HG03139 (cell line): ENCODE results near the gene NELFE.
A peak's percentile ranks its signal among the peaks of the same experiment; 100 is the strongest.
"Not testable (repeated sequence)": the region's sequence is repeated elsewhere in the genome, so short reads cannot be mapped to it uniquely, and the experiment has no call there.

Source experiments
- ATAC-seq: cut with Tn5 transposase; IDR thresholded peaks from one replicate; pipeline ENCODE4 v1.9.1; 2021; ENCODE audit not compliant: unreplicated experiment

The NELFE gene, protein sequence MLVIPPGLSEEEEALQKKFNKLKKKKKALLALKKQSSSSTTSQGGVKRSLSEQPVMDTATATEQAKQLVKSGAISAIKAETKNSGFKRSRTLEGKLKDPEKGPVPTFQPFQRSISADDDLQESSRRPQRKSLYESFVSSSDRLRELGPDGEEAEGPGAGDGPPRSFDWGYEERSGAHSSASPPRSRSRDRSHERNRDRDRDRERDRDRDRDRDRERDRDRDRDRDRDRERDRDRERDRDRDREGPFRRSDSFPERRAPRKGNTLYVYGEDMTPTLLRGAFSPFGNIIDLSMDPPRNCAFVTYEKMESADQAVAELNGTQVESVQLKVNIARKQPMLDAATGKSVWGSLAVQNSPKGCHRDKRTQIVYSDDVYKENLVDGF

GRCh38 chr6:31958741-31959739, at the start of gene NELFE, which contains the start of gene SKIC2:
TSS of gene NELFE (minus strand) at chr6:31958971. CDS start at chr6:31958446, 525 bp downstream.
TSS of gene SKIC2 (plus strand) at chr6:31959175. CDS start at chr6:31959193, 18 bp downstream.
- ATAC-seq: peak; percentile 92

DNA sequence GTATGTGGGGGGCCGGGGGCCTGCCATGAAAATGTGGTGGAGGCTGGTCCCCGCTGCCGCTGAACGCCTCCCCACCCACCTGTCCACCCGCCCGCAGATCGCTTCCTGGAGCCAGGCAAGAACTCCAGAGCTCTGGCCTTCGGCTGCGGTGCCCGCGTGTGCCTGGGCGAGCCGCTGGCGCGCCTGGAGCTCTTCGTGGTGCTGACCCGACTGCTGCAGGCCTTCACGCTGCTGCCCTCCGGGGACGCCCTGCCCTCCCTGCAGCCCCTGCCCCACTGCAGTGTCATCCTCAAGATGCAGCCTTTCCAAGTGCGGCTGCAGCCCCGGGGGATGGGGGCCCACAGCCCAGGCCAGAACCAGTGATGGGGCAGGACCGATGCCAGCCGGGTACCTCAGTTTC, 49.3 kb upstream of the NELFE start:
- not testable (repeated sequence) for ATAC-seq

- ATAC-seq: not testable (repeated sequence)
Measured at GRCh38 chr6:32007086-32007485, 48.3 kb upstream of the NELFE start.

DNA sequence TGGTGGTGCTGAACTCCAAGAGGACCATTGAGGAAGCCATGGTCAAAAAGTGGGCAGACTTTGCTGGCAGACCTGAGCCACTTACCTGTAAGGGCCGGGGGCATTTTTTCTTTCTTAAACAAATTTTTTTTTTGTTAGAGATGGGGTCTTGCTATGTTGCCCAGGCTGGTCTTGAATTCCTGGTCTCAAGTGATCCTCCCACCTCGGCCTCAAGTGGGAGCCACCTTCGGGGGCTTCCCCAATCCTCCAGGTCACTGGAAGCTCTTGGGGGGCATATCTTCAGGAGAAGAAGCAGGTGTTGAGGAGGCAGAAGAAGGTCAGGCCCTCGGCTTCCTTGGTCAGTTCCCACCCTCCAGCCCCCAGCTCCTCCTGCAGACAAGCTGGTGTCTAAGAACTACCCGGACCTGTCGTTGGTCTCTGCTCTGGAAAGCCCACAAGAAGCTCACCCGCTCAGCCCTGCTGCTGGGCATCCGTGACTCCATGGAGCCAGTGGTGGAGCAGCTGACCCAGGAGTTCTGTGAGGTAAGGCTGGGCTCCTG, 47.3 kb upstream of the NELFE start:
- ATAC-seq: not testable (repeated sequence)

DNA sequence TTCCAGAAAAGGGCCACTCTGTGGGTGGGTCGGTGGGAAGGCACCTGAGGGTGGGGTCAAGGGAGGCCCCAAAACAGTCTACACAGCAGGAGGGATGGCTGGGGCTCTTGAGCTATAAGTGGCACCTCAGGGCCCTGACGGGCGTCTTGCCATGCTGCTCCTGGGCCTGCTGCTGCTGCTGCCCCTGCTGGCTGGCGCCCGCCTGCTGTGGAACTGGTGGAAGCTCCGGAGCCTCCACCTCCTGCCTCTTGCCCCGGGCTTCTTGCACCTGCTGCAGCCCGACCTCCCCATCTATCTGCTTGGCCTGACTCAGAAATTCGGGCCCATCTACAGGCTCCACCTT, 46.7 kb upstream of the NELFE start:
- ATAC-seq: not testable (repeated sequence)

GRCh38 chr6:32004864-32005537, 46.2 kb upstream of the NELFE start:
- ATAC-seq: not testable (repeated sequence)

DNA sequence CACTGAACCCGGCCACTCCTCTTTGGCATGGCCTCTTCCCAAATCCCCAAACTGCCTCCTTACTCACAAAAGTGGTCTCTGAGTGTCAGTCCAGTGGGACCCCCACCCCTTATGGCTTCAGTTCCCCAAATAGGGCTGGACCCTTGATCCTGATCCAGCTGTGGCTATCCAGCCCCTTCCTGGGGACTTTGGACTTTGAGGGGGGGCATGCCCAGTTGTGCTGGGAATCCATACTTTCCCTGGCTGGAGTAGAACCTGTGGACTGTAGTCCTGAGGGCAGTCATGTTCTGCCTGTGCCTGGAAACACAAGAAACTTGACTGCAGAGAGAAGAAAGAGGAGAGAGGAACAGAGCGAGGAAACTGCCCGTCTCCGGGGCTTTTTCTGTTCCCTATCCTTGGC, 45.6 kb upstream of the NELFE start:
- ATAC-seq: not testable (repeated sequence)

DNA sequence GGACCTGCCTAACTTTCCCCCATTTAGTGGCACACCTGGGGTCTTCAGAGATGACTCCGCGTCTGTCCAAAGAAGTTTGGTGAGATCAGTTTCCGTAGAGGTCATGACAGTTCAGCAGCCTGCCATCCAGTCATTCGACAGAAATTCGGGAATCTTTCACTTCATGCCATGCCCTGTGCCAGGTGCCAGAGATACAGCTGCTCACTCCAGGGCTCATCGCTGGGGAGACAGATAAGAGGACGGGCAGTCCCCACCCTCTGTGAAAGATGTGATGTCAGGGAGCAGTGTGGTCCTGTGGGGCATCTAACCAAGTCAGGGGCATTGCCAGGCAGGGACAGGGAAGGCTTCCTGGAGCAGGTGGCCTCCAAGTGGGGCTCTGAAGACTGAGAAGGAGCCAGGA, 44.5 kb upstream of the NELFE start:
- not testable (repeated sequence) for ATAC-seq

GRCh38 chr6:32002546-32003268, 43.9 kb upstream of the NELFE start:
- ATAC-seq: not testable (repeated sequence)

DNA sequence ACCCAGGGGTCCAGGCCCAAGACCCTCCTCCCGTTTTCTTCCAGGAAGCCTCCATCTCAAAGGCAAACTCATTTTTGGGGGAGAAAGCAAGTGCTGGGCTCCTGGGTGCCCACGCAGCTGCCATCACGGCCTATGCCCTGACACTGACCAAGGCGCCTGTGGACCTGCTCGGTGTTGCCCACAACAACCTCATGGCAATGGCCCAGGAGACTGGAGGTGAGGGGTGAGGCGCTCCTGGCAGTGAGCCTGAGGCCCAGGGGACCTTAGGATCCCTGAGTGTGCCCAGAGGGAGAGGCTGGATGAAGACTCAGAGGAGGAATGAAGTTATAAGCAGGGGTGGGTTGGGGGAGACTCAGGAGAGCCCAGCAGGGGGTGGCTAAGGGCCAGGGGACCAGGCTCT, 37.6 kb upstream of the NELFE start:
- ATAC-seq: not testable (repeated sequence)

GRCh38 chr6:31994421-31994820, 35.6 kb upstream of the NELFE start:
- ATAC-seq: not testable (repeated sequence)

GRCh38 chr6:31989363-31989762, 30.6 kb upstream of the NELFE start:
- not testable (repeated sequence) for ATAC-seq

GRCh38 chr6:31981744-31982143, 23.0 kb upstream of the NELFE start, which contains the start of gene C4A:
TSS of gene C4A (plus strand) at chr6:31982057. CDS start at chr6:31982108, 51 bp downstream.
- ATAC-seq: not testable (repeated sequence)

DNA sequence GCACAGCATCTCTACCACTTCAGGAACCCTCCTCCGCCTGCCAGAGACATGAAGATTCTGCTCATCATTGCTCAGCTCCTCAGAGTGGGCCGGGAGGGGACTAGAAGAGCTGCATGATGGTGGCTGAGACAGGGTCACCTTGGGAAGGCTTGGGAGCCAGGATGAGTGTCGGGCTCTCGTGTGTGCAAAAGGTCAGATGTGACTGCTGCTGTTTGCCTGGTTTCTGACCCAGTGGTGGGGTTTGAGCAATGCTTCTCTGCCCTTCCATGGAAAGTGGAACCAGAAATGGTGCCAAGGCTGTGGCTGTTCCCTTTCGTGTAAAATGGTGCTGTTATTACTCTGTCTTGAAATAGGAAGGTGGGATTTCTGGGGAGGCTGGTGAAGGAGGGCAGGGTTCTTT, 22.2 kb upstream of the NELFE start:
- not testable (repeated sequence) for ATAC-seq

DNA sequence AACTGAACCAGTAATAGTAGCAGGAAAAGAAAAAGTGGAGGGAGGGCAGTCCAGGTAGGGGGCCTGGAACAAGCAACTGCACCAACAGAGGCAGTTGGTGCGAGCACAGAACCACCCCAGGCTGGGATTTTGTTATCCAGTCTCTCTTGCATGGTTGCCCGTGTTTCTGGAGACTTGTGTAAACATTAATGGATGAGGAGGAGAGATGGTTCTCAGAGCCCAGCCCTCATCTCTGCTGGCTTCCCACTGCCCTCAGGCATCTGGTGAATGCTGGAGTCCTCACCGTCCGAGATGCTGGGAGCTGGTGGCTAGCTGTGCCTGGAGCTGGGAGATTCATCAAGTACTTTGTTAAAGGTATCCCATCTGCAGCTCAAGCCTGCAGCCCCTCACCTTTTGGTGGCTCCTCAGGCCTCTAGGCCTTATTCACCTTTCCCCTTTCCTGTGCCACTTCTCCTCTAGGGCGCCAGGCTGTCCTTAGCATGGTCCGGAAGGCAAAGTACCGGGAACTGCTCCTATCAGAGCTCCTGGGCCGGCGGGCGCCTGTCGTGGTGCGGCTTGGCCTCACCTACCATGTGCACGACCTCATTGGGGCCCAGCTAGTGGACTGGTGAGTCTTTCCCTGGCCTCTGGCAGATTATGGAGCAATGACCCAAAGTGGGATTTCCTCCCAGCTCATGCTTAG, 21.6 kb upstream of the NELFE start:
- ATAC-seq: not testable (repeated sequence)

GRCh38 chr6:31979238-31979898, 20.6 kb upstream of the NELFE start:
- ATAC-seq: no peak

- no peak for ATAC-seq
Measured at GRCh38 chr6:31978831-31979230, 20.1 kb upstream of the NELFE start.

DNA sequence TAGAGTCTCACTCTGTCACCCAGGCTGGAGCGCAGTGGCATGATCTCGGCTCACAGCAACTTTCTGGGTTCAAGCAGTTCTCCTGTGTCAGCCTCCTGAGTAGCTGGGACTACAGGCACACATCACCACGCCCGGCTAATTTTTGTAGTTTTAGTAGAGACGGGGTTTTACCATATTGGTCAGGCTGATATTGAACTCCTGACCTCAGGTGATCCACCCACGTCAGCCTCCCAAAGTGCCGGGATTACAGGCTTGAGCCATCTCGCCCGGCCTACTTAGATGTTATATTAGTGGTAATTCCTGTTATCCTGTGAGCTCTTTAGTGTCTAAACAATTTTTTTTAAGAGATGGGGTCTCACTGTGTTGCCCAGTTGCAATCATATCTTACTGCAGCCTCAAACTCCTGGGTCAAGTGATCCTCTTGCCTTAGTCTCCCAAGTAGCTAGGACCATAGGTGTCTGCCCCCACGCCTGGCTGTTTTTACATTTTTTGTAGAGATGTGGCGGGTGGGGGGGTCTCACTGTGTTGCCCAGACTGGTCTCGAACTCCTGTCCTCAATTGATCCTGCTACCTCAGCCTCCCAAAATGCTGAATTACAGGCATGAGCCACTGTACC, 19.2 kb upstream of the NELFE start:
- ATAC-seq: no peak
